Measurements from ENCODE around the gene RNU4-1. TPM values are rescaled to one million over a fixed set of nuclear protein-coding genes. Genes with fewer than 3 reads are reported as not detected.

Gene RNU4-1
- total RNA-seq, 3 donors from 2014 or later (not counting 1 experiment from before 2014, with no cell fraction given) = 768 to 1,610 (median 1,101) TPM

- Histone ChIP-seq H3K36me3 (ENCODE audit: control insufficient read depth, insufficient read depth, low read length) (no peaks in the 10 kb centered on the region), H3K27ac (ENCODE audit: low read length) (no peak overlapping the region), H3K4me3 (ENCODE audit: low read length) (no peak overlapping the region), H3K9me3 (ENCODE audit: control insufficient read depth, insufficient read depth, low read length) (no peaks in the 10 kb centered on the region), H3K27me3 (ENCODE audit: control insufficient read depth, insufficient read depth, low read length) (no peaks in the 10 kb centered on the region), H3K4me1 (ENCODE audit: control insufficient read depth, insufficient read depth, low read length) (peaks cover 13% of the 10 kb centered on the region)
- no peak for DNase-seq
- no peak overlapping the region for H3K4me3 Mint-ChIP-seq
- no peaks in the 10 kb centered on the region for H3K9me3 Mint-ChIP-seq
- intact Hi-C loops (cut with micrococcal nuclease) = no loop called here
- H3K27ac Mint-ChIP-seq = no peak overlapping the region
- ATAC-seq = no peak
- no peaks in the 10 kb centered on the region for H3K36me3 Mint-ChIP-seq
- no peaks in the 10 kb centered on the region for H3K4me1 Mint-ChIP-seq
- no peaks in the 10 kb centered on the region for H3K27me3 Mint-ChIP-seq (ENCODE audit: low read depth in 2 of 2)
- TF ChIP-seq, protein P1, sequence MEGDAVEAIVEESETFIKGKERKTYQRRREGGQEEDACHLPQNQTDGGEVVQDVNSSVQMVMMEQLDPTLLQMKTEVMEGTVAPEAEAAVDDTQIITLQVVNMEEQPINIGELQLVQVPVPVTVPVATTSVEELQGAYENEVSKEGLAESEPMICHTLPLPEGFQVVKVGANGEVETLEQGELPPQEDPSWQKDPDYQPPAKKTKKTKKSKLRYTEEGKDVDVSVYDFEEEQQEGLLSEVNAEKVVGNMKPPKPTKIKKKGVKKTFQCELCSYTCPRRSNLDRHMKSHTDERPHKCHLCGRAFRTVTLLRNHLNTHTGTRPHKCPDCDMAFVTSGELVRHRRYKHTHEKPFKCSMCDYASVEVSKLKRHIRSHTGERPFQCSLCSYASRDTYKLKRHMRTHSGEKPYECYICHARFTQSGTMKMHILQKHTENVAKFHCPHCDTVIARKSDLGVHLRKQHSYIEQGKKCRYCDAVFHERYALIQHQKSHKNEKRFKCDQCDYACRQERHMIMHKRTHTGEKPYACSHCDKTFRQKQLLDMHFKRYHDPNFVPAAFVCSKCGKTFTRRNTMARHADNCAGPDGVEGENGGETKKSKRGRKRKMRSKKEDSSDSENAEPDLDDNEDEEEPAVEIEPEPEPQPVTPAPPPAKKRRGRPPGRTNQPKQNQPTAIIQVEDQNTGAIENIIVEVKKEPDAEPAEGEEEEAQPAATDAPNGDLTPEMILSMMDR (IDR thresholded peaks at IDR 0.05) = no peak
- 92% methylated on average over 11 of the region's 12 CpGs for whole genome bisulfite sequencing (ENCODE audit: insufficient coverage)
Observed at GRCh38 chr12:120287491-120287890, 5.5 kb downstream of the RNU4-1 start.

GRCh38 chr12:120286768-120287490 lies 6.1 kb downstream of the RNU4-1 start:
- Mint-ChIP-seq H3K9me3 (no peaks in the 10 kb centered on the region), H3K4me1 (no peaks in the 10 kb centered on the region), H3K4me3 (no peak overlapping the region), H3K27ac (no peak overlapping the region), H3K27me3 (ENCODE audit: low read depth in 2 of 2) (no peaks in the 10 kb centered on the region), H3K36me3 (no peaks in the 10 kb centered on the region)
- 91% methylated on average over 6 of the region's 7 CpGs for WGBS (ENCODE audit: insufficient coverage)
- TF ChIP-seq, protein P1 (IDR thresholded peaks at IDR 0.05) = no peak
- peaks cover 12% of the 10 kb centered on the region for H3K4me1 ChIP-seq (ENCODE audit: control insufficient read depth, insufficient read depth, low read length)
- no peaks in the 10 kb centered on the region for H3K36me3 ChIP-seq (ENCODE audit: control insufficient read depth, insufficient read depth, low read length)
- DNase-seq (no peak), ATAC-seq (no peak)
- no peak overlapping the region for H3K4me3 ChIP-seq (ENCODE audit: low read length)
- no peaks in the 10 kb centered on the region for H3K9me3 ChIP-seq (ENCODE audit: control insufficient read depth, insufficient read depth, low read length)
- intact Hi-C loops (cut with micrococcal nuclease) = no loop called here
- no peak overlapping the region for H3K27ac ChIP-seq (ENCODE audit: low read length)
- H3K27me3 ChIP-seq (ENCODE audit: control insufficient read depth, insufficient read depth, low read length) = no peaks in the 10 kb centered on the region

DNA sequence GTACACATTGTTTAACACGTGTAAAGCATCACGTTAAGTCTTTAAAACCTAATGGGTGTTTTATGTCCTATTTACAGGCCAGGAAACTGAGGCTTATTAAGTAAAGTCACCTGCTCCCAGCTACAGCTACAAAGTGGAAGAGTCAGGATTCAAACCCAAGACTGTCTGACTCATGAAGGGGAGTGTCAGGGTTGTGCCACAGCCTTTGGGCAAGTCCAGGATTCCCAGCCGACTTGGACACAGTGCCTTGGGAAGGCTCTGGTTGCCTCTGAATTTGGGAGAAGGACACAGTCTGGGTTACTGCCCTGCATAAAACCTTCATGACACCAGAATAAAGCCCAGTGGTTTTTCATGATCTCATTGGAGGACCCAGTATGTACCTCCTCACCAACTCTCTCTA lies 8.7 kb downstream of the RNU4-1 start:
- no peak for ATAC-seq
- no peak overlapping the region for H3K27ac ChIP-seq (ENCODE audit: low read length)
- no peak overlapping the region for H3K4me3 ChIP-seq (ENCODE audit: low read length)
- H3K27me3 ChIP-seq (ENCODE audit: control insufficient read depth, insufficient read depth, low read length) = no peaks in the 10 kb centered on the region
- DNase-seq = no peak
- Mint-ChIP-seq H3K36me3 (no peaks in the 10 kb centered on the region), H3K27me3 (ENCODE audit: low read depth in 2 of 2) (no peaks in the 10 kb centered on the region), H3K4me3 (no peak overlapping the region), H3K4me1 (no peaks in the 10 kb centered on the region), H3K27ac (no peak overlapping the region), H3K9me3 (no peaks in the 10 kb centered on the region)
- TF ChIP-seq, protein P1 (IDR thresholded peaks at IDR 0.05) = no peak
- no peaks in the 10 kb centered on the region for H3K36me3 ChIP-seq (ENCODE audit: control insufficient read depth, insufficient read depth, low read length)
- H3K4me1 ChIP-seq (ENCODE audit: control insufficient read depth, insufficient read depth, low read length) = no peaks in the 10 kb centered on the region
- WGBS (ENCODE audit: insufficient coverage) = 95% methylated on average over 3 of the region's 3 CpGs
- no peaks in the 10 kb centered on the region for H3K9me3 ChIP-seq (ENCODE audit: control insufficient read depth, insufficient read depth, low read length)
- intact Hi-C loops (cut with micrococcal nuclease) = no loop called here

GRCh38 chr12:120283318-120283717 lies 9.7 kb downstream of the RNU4-1 start:
- no peaks in the 10 kb centered on the region for H3K36me3 ChIP-seq (ENCODE audit: control insufficient read depth, insufficient read depth, low read length)
- Mint-ChIP-seq H3K4me3 (no peak overlapping the region), H3K27me3 (ENCODE audit: low read depth in 2 of 2) (no peaks in the 10 kb centered on the region), H3K27ac (no peak overlapping the region), H3K36me3 (no peaks in the 10 kb centered on the region), H3K9me3 (no peaks in the 10 kb centered on the region), H3K4me1 (no peaks in the 10 kb centered on the region)
- 93% methylated on average over 7 of the region's 7 CpGs for WGBS (ENCODE audit: insufficient coverage)
- DNase-seq (no peak), ATAC-seq (no peak)
- no peaks in the 10 kb centered on the region for H3K27me3 ChIP-seq (ENCODE audit: control insufficient read depth, insufficient read depth, low read length)
- no peak overlapping the region for H3K4me3 ChIP-seq (ENCODE audit: low read length)
- no peak overlapping the region for H3K27ac ChIP-seq (ENCODE audit: low read length)
- H3K4me1 ChIP-seq (ENCODE audit: control insufficient read depth, insufficient read depth, low read length) = no peaks in the 10 kb centered on the region
- TF ChIP-seq, protein P1 (IDR thresholded peaks at IDR 0.05) = no peak
- no peaks in the 10 kb centered on the region for H3K9me3 ChIP-seq (ENCODE audit: control insufficient read depth, insufficient read depth, low read length)
- intact Hi-C loops (cut with micrococcal nuclease) = no loop called here

Measured in natural killer cell (primary cell).